Stimulated activated CD4-positive, alpha-beta T cell treated with anti-CD3 and anti-CD28 coated beads, TNF-alpha, amount 100 ng/mL, for 1 hour (primary cell): Measurements from ENCODE around the gene TWF1.
"Not testable (repeated sequence)": the region's sequence is repeated elsewhere in the genome, so short reads cannot be mapped to it uniquely, and the experiment has no call there.

Source experiments
- DNase-seq, 3 donors: peaks; one replicate each; pipeline ENCODE4 v3.0.0-alpha.2; 2020; ENCODE audit warnings: low read depth in 3 of 3, low spot score in 1 of 3

Gene TWF1

DNA sequence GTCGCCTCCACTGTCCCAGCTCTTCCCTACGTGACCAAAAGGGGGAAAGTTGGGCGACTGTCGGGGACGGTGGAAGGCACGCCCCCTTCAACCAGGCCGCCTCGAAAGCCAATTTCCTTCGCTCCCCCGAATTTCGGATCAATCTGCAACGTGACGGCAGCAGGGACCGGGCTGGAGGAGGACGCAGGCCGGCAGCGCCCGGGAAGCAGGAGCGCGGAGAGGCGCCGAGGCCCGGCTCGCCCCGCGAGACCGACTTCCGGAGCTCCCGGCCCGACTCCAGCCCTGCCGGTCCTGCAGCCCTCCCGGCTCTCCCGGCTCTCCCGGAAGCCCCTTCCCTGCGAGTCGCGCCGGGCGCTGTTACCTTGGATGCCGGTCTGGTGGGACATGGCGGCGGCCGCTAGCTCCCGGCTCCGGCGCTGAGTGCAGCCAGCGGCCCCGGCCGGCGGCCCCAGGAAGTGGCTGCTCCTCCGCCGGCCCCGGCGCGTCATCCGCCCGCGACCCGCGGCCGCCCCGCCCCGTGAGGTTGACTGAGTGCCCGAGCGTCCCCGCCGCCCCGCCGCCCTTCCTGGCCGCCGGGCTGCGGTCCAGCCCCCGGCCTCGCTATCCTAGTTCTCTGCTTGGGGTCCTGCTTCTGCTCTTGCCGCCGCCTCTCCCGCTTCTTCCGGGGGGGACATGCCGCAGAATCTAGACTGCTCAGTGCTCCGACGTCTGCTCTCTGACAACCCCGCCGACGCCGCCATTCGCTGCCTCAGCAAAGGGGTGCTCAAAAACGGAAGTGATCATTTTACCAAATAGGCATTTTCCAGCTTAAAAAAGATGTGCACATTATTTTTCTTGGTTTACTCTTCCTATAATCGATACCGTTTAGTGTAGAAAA is at the start of gene TWF1:
TSS of gene TWF1 (minus strand) at position 458 of the 877 bp plus-strand sequence. CDS start at position 386, 72 bp downstream.
- DNase-seq: peak; percentile 38 to 81 (median 59)

DNA sequence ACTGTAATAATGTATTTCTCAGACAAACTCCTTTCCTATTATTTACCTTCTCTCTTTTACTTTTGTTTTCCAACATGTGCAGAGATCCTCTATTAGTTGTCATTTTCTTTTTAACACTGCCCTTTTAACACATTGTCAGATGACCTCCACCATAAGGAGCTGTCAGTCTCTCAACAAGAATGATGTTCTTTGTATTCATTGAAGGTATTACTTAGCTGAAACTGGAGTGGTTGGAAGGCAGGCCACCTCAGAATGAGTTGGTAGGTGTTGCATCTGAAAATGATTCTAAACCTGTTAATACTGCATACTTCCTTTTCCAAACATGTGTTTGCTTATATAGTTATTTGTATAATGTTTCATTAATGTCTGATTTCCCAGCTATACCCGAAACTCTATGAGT is 46.6 kb upstream of the TWF1 start:
- no peak for DNase-seq

DNA sequence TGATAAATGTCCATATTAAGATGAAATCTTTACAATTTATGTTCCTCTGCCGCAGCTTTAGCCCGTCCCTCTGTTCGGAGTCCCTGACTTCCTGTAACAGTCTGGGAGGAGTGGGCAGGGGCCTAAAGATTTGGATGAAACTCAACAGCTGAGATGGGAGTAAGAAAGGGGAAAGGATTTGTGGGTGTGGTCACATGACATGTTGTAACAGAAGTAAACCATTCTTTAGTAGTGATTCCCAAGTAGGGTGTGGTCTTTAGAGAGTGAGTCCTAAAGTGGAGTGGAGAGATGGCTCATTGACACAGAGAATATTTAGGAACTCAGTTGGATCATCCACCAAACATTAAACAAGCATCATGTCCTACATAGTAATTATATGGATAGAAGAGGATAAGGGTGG is 42.7 kb upstream of the TWF1 start:
- no peak for DNase-seq

DNA sequence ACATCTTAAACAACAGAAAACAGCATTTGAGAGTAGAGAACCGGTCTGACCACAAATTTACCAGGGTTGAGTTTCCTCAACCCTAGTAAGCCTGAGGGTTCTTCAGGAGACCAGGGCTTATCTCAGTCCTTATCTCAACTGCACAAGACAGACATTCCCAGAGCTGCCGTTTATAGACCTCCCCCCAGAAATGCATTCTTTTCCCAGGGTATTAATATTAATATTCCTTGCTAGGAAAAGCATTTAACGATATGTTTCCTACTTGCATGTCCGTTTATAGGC is 42.0 kb upstream of the TWF1 start:
- DNase-seq: no peak

DNA sequence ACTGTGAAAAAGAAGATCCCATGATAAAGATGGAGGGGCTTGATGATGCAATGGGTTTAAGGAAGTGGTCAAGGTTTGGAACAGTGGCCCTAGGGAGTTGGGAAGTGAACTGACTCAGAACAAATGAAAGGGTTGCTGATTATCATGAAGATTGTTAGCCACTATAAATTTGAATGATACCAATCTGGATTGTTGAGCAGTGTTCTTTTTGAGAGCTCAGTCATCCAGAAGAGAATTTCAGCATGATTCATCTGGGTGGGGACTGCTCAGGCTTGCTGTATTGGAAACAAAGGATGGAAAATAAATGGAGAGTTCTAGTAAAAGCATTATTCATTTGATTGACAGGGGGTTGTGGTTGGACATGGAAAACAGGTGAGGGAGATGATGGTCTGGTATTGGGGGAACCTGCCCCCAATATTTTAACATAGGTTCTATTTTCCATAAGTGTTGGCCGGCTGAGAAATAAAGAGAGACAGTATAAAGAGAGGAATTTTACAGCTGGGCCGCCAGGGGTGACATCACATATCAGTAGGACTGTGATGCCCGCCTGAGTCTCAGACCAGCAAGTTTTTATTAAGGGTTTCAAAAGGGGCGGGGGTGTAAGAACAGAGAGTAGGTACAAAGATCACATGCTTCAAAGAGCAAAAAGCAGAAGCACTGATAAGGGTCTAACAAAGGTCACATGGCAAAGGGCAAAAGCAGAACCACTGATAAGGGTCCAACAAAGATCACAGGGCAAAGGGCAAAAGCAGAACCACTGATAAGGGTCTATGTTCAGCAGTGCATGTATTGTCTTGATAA is 41.5 kb upstream of the TWF1 start:
- DNase-seq: not testable (repeated sequence)

DNA sequence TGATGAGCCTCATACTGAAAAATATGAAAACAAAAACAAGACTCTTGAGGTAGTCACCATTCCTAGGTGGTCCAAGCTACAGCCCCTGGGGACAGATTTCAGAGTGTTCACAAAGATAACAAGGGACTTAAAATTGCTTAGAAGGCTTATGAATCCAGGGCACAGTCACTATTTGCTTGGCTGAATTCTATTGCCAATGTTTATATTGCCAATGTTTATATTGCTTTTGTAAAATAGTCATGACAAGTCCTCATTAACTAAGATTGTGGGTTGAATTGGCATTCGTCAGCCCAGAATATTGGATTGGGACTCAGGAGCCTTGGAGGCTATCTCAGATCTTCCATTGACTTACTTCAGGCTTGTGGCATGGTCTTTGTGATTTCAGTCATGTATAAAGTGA is 36.1 kb upstream of the TWF1 start:
- DNase-seq: no peak

DNA sequence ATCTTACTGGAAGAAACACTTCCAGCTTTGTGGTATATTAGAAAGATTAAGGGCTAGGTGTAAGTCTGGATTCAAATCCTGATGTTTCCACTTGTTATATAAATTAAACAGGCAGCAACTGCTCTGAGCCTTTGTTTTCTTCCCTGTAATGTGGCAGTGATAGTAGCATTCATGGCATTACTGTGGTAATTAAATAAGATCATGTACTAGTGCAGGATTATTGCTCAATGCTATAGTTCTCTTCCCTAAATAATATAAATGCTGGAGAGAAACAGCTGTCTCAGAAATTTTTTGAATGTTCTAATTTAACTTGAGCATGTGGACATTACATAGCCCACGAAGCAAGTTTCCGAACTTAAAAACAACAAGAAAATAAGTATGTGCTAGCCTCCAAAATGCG is 35.1 kb upstream of the TWF1 start:
- no peak for DNase-seq

DNA sequence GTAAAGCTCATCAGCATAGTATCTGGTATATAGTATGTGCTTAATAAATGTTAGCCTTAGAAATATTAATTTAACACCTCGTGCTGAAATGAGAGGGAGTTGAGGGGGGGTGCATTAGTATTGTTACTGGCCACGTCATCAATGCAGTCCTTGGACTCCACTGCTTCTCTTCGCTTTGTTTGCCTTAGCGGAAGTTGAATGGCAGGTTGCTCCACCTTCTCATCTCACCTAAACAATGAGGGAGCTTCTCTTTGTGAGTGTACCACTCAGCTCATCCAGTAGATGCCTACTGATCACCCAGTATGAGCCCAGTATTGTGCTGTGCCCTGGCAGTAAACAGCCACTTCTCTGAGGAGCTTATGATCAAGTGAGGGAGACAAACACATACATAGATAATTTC is 34.2 kb upstream of the TWF1 start:
- no peak for DNase-seq

DNA sequence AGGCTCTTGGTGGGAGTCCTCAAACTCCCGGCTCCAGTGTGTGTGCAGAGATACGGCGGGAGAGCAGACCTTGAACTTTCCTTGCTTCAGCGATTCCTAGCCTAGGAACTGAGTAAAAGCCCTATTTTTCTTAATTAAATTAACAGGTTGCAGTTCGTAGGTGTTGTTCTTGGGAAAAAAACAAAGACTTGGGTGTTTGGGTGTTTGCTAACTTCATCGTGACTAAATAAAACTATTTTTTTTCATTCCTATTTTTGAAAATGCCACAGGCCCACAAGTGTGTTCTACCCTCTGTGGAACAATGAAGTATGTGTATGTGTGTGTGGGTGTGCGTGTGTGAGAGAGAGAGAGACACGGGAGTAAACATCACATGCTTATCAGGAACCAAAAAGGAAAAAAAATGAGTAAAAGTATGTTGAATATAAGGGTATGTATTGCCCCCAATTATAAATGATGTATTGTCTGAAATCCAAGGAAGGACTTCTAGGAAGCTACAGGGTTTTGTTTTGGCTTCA is 30.4 kb upstream of the TWF1 start:
- no peak for DNase-seq

DNA sequence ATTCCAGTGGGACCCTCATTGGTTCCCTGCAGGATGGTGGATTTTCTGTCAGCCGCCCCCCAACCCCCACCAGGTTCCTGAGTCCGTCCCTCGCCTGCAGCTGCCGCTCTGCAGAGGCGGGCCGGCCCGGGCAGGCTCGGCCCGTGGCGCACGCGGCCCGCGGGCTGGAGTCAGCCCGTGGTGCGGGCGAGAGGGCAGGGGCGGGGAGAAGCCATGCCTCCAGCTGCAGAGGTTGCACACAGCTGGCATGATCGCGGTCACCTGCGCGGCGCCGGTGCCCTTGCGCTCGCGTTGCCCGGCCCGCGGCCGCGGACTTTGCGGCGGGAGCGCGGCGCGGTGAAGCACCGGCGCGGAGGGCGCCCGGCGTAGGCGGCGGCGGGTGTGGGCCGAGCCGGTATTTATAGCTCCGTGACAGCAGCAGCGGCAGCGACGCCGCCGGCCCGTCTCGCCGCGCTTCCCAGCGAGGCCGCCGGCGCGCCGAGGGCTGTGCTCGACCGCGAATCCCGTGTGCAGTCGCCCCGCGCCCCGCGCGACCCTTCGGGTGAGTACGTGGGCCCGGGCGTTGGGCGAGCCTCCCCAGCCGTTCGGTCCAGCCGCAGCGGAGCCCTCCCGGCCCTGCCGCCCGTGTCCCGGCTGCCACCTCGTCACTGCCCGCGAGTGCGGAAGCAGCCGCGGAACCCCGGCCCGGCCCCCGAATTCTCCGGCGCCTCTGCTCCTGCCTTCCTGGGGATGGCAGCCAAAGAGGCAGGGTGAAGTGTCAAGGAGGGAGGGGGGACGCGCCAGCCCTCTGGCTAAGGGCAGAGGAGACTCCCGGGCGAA is 29.7 kb upstream of the TWF1 start, which contains the start of gene TMEM117:
TSS of gene TMEM117 (plus strand) at position 426 of the 819 bp plus-strand sequence.
- DNase-seq: peak in 2 of 3 donors; percentile 18 to 35

DNA sequence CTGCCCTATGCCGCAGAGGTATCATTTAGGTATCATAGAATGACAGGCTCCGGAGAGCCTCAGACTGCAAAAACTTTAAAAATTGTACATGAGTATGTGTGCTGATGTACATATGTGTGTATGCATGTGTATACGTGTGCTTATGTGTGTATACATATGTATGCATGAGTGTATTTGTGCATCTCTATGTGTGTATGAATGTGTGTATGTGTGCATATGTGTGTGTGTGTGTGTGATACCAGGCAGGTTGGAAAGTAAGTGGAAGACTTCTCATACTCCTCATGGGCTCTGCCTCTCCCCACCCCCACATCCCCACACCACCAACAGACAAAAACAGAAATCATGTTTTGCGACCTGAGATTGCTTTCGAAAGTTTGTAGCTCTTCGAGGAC is 29.1 kb upstream of the TWF1 start:
- no peak for DNase-seq

DNA sequence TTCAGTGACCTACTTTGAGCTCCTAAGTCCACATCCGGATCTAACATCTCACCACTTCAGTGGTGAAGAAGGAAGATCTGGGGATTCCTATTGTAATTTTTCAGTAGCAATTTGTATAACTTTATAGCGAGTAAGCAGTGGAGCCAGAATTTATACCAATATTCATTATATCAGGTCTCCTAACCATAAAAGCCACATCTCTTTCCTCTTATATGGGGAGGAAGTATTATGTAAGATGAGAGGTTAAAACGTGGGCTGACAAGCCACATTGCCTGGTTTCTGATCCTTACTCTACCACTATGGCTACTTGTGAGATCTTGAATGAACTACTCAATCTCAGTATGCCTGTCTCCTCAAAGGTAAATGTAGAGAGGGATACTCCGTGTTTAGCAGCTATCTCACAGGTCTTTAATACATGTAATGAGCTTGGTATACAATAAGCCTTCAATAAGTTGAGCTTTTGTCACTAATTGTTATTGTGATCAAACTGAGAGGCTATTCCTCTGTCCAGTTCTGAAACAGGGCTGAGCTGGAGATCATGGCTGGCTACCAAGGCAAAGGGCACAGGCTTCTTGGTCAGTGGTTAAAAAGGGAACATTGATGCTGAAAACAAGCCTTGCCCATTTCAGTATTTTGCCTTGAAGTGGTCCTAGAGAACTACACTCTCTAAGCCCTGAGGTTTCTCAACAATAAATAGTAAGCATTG is 26.5 kb upstream of the TWF1 start:
- DNase-seq: no peak

DNA sequence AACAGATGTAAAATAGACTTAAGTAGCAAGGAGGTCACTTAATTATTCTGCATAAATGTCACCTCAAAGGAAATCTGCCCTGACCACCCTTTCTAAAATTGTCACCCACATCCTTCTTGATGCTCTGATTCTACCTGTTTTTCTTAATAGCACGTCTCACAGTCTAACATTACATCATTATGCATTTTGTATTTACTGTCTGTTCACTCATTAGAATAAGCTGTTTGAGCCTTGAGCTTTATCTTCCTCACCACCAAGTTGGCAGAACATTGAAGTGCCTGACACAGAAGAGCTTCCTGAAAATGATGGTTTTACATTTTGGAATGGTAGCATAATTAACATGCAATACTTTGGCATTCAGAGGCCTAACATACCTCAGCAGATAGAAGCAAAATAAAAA is 21.0 kb upstream of the TWF1 start:
- DNase-seq: no peak

DNA sequence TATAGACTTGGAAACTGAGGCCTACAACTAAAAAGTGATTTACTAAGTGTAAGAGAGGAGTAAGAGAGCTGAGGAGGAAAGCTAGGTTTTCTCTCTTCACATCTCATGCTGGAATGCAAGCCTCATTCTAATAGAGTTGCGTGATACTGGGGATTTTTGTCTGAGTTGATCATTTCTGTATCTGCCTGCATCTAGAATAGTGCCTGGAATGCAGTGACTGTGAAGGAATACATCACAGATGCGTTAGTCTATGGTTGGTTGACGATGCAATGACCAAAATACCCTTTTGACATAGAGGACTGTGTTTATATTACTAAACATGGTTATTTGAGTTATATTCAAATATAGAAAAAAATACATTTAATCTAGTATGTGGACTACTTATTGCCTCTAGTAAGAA is 20.6 kb upstream of the TWF1 start:
- DNase-seq: no peak

DNA sequence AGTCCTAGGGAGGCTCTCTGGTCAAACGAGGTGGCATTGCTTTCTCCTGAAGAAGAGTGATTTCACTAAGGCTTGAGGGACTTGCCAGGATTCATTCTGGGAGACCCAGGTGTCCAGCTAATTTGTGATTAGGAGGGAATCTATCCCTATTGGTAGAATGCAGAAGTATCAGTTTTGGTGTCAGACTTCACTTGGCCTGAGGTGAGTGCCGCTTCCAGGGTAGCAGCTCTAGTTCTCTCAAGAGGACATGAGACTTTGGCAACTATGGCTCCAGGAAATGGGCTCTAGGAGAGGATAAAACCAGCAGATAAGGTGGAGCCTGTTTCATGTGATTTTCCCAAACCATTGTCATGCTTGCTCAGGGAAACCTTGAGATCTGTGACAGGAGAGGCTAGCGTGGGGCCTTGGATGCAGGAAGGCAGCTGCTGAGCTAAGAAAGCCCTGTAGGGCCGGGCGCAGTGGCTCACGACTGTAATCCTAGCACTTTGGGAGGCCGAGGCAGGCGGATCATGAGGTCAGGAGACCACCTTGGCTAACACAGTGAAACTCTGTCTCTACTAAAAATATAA is 18.2 kb upstream of the TWF1 start:
- DNase-seq: no peak

DNA sequence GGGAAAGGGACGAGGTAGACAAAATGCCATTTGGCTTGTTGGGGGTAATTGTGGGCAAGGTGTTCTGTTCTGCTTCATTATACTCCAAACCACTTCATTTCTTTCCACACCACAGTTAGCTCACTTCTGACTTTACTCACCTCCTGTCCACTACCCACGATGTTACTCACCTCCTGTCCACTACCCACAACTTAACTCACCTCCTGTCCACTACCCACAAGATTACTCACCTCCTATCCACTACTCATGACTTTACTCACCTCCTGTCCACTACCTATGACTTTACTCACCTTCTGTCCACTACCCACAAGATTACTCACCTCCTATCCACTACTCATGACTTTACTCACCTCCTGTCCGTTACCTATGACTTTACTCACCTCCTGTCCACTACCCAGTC is 10.1 kb upstream of the TWF1 start:
- DNase-seq: no peak

DNA sequence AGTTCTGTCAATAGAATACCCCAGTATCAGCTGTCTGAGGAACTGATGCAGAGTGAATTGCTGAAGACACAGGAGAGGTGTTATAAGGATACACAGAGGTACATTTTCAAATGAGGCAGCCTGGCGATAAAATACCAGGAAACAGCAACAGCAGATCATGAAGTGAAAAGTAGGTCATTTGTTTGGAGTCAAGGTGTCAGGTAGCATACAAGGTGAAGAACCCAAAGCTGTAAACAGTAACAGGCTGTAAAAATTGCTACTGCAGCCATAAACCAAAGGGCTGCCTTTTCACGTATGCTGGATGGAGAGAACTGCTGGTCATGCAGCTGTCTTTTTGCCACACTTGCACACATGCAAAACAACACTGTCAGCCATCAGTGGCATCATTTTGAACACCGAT is 9.3 kb upstream of the TWF1 start:
- no peak for DNase-seq

DNA sequence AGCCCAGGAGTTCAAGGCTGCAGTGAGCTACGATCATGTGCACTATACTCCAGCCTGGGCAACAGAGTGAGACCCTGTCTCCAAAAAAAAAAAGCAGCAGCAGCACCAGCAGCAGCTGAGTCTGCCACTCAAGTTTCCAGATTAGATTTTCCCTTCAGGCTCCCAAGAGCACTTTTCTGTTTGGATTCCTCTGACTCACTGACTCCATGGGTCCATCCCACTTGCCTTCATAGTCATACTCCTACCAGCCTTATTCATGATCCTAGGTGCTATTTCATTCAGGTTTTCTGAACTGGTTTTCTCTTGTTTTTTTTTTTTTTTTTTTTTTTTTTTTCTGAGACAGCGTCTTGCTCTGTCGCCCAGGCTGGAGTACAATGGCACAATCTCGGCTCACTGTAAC is 6.8 kb upstream of the TWF1 start:
- no peak for DNase-seq

DNA sequence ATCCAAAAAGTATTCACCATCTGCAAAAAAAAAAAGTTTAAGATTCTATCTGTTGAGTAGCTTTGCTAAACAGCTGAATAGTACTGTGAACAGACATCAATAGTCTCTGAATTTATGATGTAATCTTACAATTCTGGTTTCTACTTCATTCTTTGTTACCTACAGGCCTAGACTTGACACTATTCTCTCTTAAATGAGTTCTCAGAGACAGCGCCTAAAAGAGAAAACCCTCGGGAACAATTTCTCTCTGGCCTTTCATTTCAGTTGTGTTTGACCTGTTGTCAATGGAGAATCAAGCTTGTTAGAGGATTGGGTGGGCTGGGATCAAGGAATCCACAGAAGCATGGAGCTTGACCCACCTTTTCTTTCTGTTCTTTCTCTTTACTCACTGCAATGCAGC is 5.9 kb upstream of the TWF1 start:
- DNase-seq: no peak

DNA sequence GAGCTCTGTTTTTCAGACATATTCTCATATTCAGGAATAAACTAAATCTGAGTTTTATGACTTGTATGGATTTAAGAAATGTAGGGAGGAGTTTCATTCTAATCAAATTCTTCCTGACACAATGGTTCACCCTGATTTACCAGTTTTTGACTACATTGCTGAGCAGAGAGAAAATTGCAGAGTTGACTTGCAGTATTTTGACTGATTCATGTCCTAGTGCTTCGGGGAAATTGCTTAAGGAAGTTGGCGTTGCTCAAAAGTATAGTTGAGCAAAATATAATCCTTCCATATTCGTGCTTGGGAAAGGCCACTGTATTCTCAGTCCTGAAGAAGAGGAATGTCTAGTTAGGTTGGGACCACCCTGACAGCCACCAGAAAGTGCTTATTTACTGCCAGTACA is 1.3 kb upstream of the TWF1 start:
- no peak for DNase-seq

DNA sequence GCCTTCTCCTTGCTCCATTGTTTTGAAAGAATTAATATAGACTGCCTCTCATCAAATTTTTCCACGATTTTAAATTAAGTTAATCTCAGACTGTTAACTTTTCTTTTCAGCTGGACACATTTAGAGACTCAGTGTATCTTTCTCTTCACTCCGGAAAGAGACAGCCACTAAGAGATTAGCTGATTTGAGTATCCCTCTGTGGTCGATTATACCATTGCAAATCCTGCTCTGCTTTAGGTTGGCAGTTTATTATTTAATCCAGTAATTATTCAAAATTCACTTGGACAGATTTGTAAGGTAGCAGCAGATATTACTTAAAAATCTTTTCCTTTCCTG is 588 bp upstream of the TWF1 start:
- DNase-seq: no peak
